NT2/D1 (cell line): ENCODE results near the gene SREBF2.

Experiments
- SUZ12 ChIP-seq: IDR thresholded peaks from 2 replicates; pipeline ENCODE4 v1.6.1; 2011; ENCODE audit not compliant: insufficient read length, insufficient read depth; ENCODE audit errors: extremely low read depth
- YY1 ChIP-seq: IDR thresholded peaks from 2 replicates; pipeline ENCODE4 v1.6.1; 2011; ENCODE audit not compliant: insufficient read length, insufficient read depth

DNA sequence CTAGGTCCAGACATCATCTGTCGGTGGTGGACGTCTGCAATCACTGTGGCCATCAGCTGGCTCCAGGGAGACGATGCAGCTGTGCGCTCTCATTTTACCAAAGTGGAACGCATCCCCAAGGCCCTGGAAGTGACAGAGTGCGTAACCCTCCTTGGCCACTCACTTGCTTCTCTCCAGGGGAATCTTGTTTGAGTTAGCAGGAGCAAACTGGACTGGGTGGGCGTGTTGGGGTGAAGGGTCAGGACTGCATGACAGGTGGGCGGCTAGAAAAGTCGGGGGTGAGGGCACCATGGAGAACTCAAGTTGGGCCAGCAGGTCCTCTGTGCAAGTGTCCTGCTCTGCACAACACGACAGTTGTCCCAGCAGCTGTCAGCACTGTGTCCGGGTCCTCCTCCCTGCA is 65.7 kb downstream of the SREBF2 start:
- TF ChIP-seq SUZ12 (no peak), YY1 (no peak)
